Stimulated activated CD8-positive, alpha-beta memory T cell treated with anti-CD3 and anti-CD28 coated beads, Interleukin-7, amount 100 ng/mL, for 1 hour (primary cell): ENCODE results near the gene EFHC2.

ENCODE experiments used
- DNase-seq, 2 donors: peaks; one replicate each; pipeline ENCODE4 v3.0.0-alpha.2; 2020; ENCODE audit warnings: low read depth in 2 of 2

EFHC2 gene

DNA sequence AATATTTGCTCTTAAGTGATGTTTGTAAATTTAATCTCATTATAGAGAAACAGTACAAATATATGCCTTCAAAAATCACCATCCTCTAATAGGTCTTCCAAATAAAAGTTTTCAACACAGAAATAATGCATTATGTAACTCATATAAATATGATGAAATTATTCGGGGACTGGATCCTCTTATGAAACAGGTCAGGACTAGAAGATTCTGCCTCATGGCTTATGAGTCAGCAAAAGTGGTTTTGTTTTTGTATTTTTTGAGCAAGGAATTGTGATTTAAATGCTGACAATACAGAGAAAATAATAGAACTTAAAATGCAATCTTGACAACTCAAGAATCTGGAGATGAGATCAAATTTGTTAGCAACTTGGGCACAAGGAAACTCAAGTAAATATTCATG lies 190.6 kb downstream of the EFHC2 start:
- no peak for DNase-seq

DNA sequence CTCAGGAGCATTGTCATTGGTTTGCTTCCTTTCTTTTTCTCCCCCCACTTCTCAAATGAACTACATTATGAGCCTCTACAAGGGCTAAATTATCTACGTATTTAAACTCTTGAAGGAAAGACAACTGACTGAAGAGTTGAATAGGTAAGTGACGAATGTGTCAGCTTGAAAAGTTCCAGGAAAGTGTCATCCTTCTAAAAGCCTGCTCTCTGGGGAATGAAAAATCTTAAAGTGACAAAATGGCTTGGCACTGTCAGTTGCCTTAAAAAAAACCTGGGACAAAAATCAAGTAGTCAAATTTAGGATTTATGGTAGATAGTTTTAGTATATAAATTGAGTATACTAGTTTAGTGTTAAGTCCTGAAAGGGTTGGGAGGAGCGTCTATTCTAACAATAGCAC lies 196.3 kb downstream of the EFHC2 start:
- no peak for DNase-seq

DNA sequence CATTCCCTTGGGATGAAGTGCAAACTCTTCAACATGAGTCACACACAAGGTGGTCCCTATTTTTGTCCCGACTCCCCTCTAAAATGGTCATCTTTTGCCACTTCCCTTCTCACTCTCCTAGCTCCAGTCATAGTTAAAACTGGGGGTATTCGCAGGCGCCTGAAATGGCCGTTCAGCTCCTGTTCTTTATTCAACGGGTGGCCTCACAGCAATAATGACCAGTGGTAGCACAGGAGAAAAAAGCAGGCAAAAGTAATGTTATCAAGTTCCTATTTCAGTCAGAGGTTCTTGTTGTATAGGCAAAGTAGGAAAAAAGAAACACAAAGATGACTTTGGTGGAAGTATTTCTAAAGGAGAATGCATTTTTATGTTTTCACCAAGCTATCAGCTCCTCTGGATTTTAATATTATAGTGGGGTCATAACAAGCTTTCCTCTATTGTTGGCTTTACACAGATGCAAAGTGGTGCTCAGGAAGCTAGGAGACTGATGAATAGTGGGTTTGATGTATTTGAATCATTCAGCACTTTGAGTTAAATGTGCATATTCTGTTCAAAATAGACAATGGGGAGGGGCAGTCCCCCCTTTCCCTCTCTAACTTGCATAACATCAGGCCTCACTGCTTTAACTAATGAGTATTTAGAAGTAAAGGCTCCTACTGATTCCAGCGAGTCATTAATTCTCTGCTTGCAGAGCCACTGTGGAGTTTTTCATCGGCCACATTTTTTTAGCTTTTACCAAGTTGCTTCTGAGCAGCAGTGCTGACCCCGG lies 199.1 kb downstream of the EFHC2 start:
- DNase-seq, result no peak

DNA sequence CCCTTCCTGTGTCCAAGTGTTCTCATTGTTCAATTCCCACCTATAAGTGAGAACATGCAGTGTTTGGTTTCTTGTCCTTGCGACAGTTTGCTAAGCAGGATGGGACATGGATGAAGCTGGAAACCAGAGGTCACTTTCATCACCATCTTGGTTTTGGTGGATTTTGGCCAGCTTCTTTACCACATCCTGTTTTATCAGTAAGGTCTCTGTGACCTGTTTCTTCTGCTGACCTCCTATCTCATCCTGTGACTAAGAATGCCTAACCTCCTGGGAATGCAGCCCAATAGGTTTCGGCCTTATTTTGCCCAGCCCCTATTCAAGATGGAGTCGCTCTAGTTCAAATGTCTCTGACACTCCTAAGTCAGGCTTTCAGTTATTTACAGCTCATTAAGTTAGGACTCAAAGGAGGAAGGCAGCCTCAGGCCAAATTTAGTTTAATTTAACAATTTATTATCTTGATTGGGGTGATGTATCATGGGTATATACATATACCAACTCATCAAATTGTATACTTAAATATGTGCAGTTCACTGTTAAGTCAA lies 200.3 kb downstream of the EFHC2 start:
- no peak for DNase-seq

DNA sequence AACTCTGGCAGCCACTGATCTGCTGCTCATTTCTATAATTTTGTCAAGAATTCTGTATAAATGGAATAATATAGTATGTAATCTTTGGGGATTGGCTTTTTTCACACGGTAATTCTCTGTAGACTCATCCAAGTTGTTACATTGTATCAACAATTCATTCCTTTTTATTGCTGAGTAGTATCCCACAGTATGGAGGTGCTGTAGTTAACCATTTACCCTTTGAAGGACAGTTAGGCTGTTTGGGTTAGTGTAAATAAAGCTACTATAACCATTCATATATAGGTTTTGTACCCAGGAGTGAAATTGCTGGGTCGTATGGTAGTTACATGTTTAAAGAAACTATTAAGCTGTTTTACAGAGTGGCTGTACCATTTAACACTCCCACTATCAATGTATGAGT lies 213.3 kb downstream of the EFHC2 start:
- no peak for DNase-seq

DNA sequence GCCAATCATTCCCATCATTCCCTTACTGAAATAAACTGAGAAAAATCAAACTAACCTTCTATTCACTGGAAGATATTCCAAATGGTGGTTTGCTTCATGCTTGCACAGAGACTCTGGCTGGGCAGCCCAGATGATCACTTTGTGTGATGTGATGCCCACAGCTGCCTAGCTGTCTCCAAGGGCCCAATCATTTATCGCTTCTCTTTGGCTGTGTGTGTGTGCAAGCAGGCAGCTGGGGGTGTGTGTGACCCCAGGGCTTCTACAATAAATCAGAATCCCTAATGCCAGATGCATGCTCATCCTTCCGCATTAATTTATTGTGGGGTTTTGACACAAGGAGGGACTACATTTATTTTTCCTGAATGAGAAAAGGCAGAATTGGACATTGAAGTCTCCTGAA lies 230.1 kb downstream of the EFHC2 start:
- DNase-seq, result no peak

DNA sequence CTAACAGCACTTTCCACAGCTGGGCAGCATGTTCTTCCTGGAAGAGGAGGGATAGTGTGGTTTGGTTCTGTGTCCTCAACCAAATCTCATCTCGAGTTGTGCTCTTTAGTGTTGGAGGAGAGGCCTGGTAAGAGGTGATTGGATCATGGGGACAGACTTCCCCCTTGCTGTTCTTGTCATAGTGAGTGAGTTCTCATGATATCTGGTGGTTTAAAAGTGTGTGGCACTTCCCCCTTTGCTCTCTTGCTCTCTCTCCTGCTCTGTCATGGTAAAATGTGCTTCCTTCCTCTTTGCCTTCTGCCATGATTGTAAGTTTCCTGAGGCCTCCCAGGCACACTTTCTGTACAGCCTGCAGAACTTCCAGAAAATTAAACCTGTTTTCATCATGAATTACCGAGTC lies 236.6 kb downstream of the EFHC2 start:
- DNase-seq, result no peak

DNA sequence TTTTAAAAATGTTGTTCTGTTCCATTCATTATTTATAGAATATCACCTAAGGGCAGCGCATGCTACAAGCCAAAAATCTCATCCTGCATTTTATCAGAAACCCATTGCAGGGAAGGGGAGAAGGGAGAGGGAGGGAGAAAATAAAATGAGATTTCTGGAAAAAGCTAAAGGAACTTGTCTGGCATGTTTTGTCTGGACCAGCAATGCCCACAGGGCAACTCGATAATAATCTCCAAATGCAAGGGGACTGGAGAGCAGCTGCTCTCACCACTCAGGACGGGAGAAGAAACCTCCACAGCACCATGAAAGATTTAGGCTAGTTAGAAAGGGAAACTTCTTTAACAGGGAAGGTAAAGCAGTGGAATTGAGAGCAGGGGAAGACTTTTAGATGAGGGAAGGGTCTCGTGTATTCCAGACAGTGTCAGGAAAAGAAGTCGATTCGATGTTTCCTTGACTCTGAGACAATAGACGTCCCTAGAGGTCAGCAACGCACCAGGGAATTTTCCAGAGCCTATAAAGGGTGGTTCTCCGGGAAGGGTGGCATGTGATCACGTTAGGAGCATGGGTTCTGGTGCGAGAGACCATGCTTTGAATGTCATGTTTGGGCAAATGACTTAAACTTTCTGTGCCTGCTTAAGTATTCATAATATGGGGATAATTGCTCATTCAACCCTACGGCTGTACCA lies 238.1 kb downstream of the EFHC2 start:
- no peak for DNase-seq

DNA sequence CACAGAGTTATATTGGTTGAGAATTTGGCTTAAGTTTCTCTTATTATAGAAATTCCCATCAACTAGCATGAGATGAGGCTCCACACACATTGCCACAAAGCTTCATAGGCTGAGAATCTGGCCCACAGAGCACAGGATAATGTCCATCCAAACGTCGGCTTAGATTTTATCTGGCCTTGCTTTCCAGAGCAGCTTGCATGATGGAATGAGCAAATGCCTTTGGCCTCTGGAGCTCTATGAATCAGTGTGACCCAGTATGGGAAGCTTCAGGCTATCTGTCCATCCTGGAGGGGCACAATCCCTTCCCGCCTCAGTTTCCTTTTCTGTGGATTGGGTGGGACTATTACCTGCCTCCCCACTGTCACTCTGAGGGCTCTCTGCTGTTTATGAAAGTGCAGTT lies 238.8 kb downstream of the EFHC2 start:
- DNase-seq, result no peak

DNA sequence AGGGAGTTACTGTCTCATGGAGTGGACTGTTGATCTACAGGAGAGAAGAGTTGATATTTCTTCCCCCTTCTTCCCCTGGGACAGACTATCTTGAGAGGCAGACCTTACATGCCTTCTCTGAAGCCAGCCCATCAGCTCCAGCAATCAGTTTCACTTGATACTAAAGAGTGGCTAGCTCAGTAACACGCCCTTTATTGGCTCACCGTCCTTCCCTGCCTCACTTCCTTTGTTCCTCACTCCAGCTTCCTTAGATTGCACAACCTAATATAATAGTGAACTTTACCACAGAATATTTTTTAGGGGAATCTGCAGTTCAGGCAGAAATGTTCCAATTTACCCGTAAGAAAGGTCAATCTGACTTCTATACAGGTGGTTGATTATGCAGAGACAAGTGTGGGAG lies 242.2 kb downstream of the EFHC2 start:
- DNase-seq, result no peak

DNA sequence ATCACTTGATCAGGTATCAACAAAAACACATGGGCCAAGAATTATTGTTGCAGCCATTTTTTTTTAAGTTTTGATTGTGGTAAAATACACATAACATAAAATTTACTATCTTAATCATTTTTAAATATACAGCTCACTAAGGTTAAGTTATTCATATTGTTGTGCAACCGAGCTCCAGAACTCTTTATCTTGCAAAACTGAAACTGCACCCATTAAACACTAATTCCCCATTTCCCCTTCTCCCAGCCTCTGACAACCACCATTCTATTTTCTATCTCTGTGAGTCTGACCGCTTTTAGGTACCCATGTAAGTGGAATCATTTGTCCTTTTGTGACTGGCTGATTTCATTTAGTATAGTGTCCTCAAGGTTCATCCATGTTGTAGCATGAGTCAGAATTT lies 244.1 kb downstream of the EFHC2 start:
- no peak for DNase-seq
